GM19438 (cell line): ENCODE data around the gene TMEM92.
"Not testable (repeated sequence)": the region's sequence is repeated elsewhere in the genome, so short reads cannot be mapped to it uniquely, and the experiment has no call there.

ENCODE experiments used
- ATAC-seq: cut with Tn5 transposase; IDR thresholded peaks from one replicate; pipeline ENCODE4 v1.9.1; 2021; ENCODE audit warnings: low read depth; ENCODE audit not compliant: unreplicated experiment

TMEM92 gene

GRCh38 chr17:50261051-50261915 is 13.0 kb upstream of the TMEM92 start:
- ATAC-seq: no peak

GRCh38 chr17:50262001-50262794 is 12.1 kb upstream of the TMEM92 start:
- no peak for ATAC-seq

- ATAC-seq: no peak
These were observed 10.7 kb upstream of the TMEM92 start for GRCh38 chr17:50263331-50264262.

GRCh38 chr17:50264263-50265113 is 9.8 kb upstream of the TMEM92 start:
- no peak for ATAC-seq

- no peak for ATAC-seq
These were observed 9.1 kb upstream of the TMEM92 start for GRCh38 chr17:50265212-50265611.

- no peak for ATAC-seq
These were observed 8.5 kb upstream of the TMEM92 start for GRCh38 chr17:50265690-50266315.

GRCh38 chr17:50266384-50267073 is 7.7 kb upstream of the TMEM92 start:
- ATAC-seq: no peak

- ATAC-seq: no peak
These were observed 7.0 kb upstream of the TMEM92 start for GRCh38 chr17:50267074-50267841.

GRCh38 chr17:50268026-50268425 is 6.2 kb upstream of the TMEM92 start:
- ATAC-seq: no peak

- no peak for ATAC-seq
These were observed 5.5 kb upstream of the TMEM92 start for GRCh38 chr17:50268743-50269275.

- no peak for ATAC-seq
These were observed 4.5 kb upstream of the TMEM92 start for GRCh38 chr17:50269477-50270434.

GRCh38 chr17:50270435-50271362 is 3.6 kb upstream of the TMEM92 start:
- no peak for ATAC-seq

- ATAC-seq: not testable (repeated sequence)
These were observed 2.9 kb upstream of the TMEM92 start for GRCh38 chr17:50271363-50271750.

- ATAC-seq: no peak
These were observed 2.0 kb upstream of the TMEM92 start for GRCh38 chr17:50272246-50272645.
